HepG2 (cell line): ENCODE measurements around the gene FBH1. TPM values are rescaled to one million over a fixed set of nuclear protein-coding genes. Genes with fewer than 3 reads are reported as not detected.

ENCODE experiments used
- BRD4 ChIP-seq: sonication (generic); formaldehyde crosslinking; IDR thresholded peaks from 2 replicates; pipeline ENCODE4 v1.4.0; 2020; ENCODE audit warnings: missing genetic modification reagents
- CBX2 ChIP-seq, 2 experiments: fragments of 200-600 bp in 1 of 2; sonication (generic); formaldehyde crosslinking in 1 of 2; IDR thresholded peaks; 2 replicates each; pipeline versions ENCODE4 v1.7.0 to v1.8.1; 2018 to 2022; ENCODE audit warnings: low read depth in 2 of 2, low read length in 1 of 2, mild to moderate bottlenecking in 1 of 2, missing genetic modification reagents in 1 of 2
- DR1 ChIP-seq: sonication (generic); formaldehyde crosslinking; IDR thresholded peaks from 2 replicates; pipeline ENCODE4 v1.8.0; 2021; ENCODE audit warnings: mild to moderate bottlenecking, missing genetic modification reagents, inconsistent platforms
- KAT8 ChIP-seq: IDR thresholded peaks from 2 replicates; pipeline ENCODE4 v1.6.1; 2016; ENCODE audit warnings: missing genetic modification reagents, missing compliant biosample characterization
- MAZ ChIP-seq, 2 experiments: sonication (generic) in 1 of 2; formaldehyde crosslinking in 1 of 2; IDR thresholded peaks; 2 replicates each; pipeline versions ENCODE4 v1.5.0 to v1.6.1; 2012 to 2020; ENCODE audit warnings: low read depth in 2 of 2, mild to moderate bottlenecking in 2 of 2, borderline replicate concordance in 1 of 2, improper control_type of control experiment in 1 of 2, low read length in 1 of 2, missing genetic modification reagents in 1 of 2, moderate library complexity in 1 of 2
- NCOA1 ChIP-seq: sonication (generic); formaldehyde crosslinking; IDR thresholded peaks from 2 replicates; pipeline ENCODE4 v1.9.0; 2021; ENCODE audit warnings: missing genetic modification reagents
- PCBP2 ChIP-seq: fragments of 200-400 bp; formaldehyde crosslinking; optimal IDR thresholded peaks from 2 replicates; pipeline ENCODE3; 2018; ENCODE audit warnings: low read length, low read depth; ENCODE audit not compliant: poor library complexity, severe bottlenecking
- RFX1 ChIP-seq: fragments of 450-650 bp; IDR thresholded peaks from 2 replicates; pipeline ENCODE4 v1.6.1; 2017
- TBL1XR1 ChIP-seq: fragments of 150-350 bp; IDR thresholded peaks from 2 replicates; pipeline ENCODE4 v1.6.1; 2014; ENCODE audit warnings: borderline replicate concordance, low read length; ENCODE audit not compliant: partially characterized antibody
- ZNF251 ChIP-seq: sonication (generic); formaldehyde crosslinking; IDR thresholded peaks from 2 replicates; pipeline ENCODE4 v1.9.0; 2021; ENCODE audit warnings: mild to moderate bottlenecking, missing genetic modification reagents
- ZNF382 ChIP-seq: sonication (generic); formaldehyde crosslinking; IDR thresholded peaks from 2 replicates; pipeline ENCODE4 v1.5.0; 2020; ENCODE audit warnings: missing genetic modification reagents, mild to moderate bottlenecking, borderline replicate concordance
- ZNF615 ChIP-seq: sonication (generic); formaldehyde crosslinking; IDR thresholded peaks from 2 replicates; pipeline ENCODE4 v1.5.0; 2020; ENCODE audit warnings: mild to moderate bottlenecking, missing genetic modification reagents, borderline replicate concordance
- ZNF670 ChIP-seq: sonication (generic); formaldehyde crosslinking; IDR thresholded peaks from 2 replicates; pipeline ENCODE4 v1.8.0; 2022; ENCODE audit warnings: mild to moderate bottlenecking, missing genetic modification reagents, borderline replicate concordance
- ZNF768 ChIP-seq: sonication (generic); formaldehyde crosslinking; IDR thresholded peaks from 2 replicates; pipeline ENCODE4 v1.4.0; 2020; ENCODE audit warnings: missing genetic modification reagents
- polyA plus RNA-seq, 8 experiments: library from polyadenylated mRNA; depleted of rRNA in 3 of 8; stranded (reverse) in 7 of 8; unstranded in 1 of 8; fragments of >200 nt; fragmentation: Illumina TruSeq in 4 of 8; extraction: Trizol in 4 of 8; gene quantifications; 2 replicates each; pipeline versions ENCODE4 v1.2.1 to v1.2.3, GENCODE V29; 2011 to 2016; ENCODE audit warnings: low read depth in 4 of 8, missing spikeins in 1 of 8, mixed read lengths in 1 of 8; ENCODE audit not compliant: insufficient read depth in 1 of 8
- total RNA-seq, 5 experiments: library from RNA; depleted of rRNA; stranded (reverse); fragments of >200 nt; fragmentation: Illumina TruSeq; extraction: Trizol; gene quantifications; 2 replicates each; pipeline ENCODE4 v1.2.3, GENCODE V29; 2016; ENCODE audit warnings: low read depth in 1 of 5
- TF ChIP-seq, protein P1 (sequence below), 2 experiments: sonication (generic) in 1 of 2; formaldehyde crosslinking in 1 of 2; IDR thresholded peaks; 2 replicates each; pipeline versions ENCODE4 v1.4.0 to v1.6.1; 2018 to 2020; ENCODE audit warnings: missing genetic modification reagents in 2 of 2, borderline replicate concordance in 1 of 2, low read depth in 1 of 2, mild to moderate bottlenecking in 1 of 2, missing biosample characterization in 1 of 2
- TF ChIP-seq, protein P2 (sequence below): sonication (generic); formaldehyde crosslinking; IDR thresholded peaks from 2 replicates; pipeline ENCODE4 v1.4.0; 2020; ENCODE audit warnings: mild to moderate bottlenecking, missing genetic modification reagents
- TF ChIP-seq, protein P3 (sequence below): sonication (generic); formaldehyde crosslinking; conservative IDR thresholded peaks from 2 replicates; pipeline ENCODE4 v1.4.0; 2020; ENCODE audit warnings: mild to moderate bottlenecking, missing genetic modification reagents, moderate library complexity
- TF ChIP-seq, protein P4 (sequence below): sonication (generic); formaldehyde crosslinking; IDR thresholded peaks from 2 replicates; pipeline ENCODE4 v1.4.0; 2020; ENCODE audit warnings: mild to moderate bottlenecking, low read depth, missing genetic modification reagents

Gene FBH1
- total and polyA plus RNA-seq, 2 of the 13 experiments (the other 11 are each of a cell fraction or from before 2014, with no cell fraction given) = 48.8 to 60.3 TPM

DNA sequence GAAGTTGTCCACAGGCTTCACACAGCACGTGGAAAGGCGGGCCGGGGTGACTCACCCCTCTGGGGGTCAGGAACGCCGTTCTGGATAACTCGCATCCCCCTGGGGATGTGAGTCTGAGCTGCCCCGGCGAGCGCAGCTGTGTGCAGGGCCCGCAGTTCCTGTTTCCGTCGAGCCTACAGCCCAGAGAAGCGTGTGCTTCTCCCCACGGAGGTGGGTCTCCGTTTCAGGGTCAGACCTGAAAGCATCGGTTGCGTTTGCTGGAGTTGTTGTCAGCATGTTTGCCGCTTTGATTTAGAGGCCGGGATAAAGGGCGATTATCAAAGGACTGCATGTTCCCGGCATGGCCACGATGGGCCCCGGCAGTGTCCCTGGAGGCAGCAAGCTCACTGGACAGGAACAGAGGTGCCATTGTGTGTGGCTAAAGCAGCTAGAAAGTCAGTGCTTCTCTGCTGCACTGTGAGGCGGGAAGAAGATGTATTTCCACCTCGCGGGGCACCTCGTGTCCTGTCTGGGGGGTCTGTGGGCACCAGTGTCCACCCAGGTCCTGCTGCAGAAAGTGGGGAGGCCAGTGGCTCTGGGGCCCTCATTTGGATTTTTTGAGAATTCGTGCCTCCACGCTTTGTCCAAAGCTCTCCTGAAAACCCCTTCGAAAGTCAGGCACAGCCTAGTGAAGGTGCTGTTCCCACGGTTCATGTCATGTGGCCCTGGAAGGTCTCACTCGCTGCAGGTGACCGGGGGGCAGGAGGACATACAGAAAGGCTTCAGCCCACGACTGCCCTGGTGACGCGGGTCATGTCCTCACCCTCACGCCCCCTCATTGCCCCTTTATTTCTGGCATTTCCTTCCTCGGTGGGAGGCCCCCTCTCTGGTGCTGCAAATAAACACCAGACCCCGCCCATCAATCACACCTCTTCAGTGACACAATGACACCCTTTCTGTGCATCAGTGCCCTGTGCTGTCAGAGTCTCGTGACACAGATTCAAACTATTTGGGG lies 49.4 kb upstream of the FBH1 start (continued):
- TF ChIP-seq, protein P1, sequence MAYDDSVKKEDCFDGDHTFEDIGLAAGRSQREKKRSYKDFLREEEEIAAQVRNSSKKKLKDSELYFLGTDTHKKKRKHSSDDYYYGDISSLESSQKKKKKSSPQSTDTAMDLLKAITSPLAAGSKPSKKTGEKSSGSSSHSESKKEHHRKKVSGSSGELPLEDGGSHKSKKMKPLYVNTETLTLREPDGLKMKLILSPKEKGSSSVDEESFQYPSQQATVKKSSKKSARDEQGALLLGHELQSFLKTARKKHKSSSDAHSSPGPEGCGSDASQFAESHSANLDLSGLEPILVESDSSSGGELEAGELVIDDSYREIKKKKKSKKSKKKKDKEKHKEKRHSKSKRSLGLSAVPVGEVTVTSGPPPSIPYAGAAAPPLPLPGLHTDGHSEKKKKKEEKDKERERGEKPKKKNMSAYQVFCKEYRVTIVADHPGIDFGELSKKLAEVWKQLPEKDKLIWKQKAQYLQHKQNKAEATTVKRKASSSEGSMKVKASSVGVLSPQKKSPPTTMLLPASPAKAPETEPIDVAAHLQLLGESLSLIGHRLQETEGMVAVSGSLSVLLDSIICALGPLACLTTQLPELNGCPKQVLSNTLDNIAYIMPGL (CRISPR knock-in tag; IDR thresholded peaks at IDR 0.05; ENCODE audit: borderline replicate concordance in 1 of 2, low read depth in 1 of 2) = peak; percentile 47 to 57; a peak in 3 of 4 replicates
- no peak for TF ChIP-seq NCOA1
- TF ChIP-seq, protein P2, sequence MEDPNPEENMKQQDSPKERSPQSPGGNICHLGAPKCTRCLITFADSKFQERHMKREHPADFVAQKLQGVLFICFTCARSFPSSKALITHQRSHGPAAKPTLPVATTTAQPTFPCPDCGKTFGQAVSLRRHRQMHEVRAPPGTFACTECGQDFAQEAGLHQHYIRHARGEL = 0 out of 2 replicates have a peak, but pooled peaks have one; percentile 24
- no peak for TF ChIP-seq RFX1
- 0 out of 2 replicates have a peak, but pooled peaks have one; percentile 17 for TF ChIP-seq ZNF251 (CRISPR knock-in tag)
- TF ChIP-seq TBL1XR1 = no peak
- TF ChIP-seq, protein P3, sequence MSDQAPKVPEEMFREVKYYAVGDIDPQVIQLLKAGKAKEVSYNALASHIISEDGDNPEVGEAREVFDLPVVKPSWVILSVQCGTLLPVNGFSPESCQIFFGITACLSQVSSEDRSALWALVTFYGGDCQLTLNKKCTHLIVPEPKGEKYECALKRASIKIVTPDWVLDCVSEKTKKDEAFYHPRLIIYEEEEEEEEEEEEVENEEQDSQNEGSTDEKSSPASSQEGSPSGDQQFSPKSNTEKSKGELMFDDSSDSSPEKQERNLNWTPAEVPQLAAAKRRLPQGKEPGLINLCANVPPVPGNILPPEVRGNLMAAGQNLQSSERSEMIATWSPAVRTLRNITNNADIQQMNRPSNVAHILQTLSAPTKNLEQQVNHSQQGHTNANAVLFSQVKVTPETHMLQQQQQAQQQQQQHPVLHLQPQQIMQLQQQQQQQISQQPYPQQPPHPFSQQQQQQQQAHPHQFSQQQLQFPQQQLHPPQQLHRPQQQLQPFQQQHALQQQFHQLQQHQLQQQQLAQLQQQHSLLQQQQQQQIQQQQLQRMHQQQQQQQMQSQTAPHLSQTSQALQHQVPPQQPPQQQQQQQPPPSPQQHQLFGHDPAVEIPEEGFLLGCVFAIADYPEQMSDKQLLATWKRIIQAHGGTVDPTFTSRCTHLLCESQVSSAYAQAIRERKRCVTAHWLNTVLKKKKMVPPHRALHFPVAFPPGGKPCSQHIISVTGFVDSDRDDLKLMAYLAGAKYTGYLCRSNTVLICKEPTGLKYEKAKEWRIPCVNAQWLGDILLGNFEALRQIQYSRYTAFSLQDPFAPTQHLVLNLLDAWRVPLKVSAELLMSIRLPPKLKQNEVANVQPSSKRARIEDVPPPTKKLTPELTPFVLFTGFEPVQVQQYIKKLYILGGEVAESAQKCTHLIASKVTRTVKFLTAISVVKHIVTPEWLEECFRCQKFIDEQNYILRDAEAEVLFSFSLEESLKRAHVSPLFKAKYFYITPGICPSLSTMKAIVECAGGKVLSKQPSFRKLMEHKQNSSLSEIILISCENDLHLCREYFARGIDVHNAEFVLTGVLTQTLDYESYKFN (CRISPR knock-in tag) = peak; percentile 42; the same call in 1 of the 2 replicates
- TF ChIP-seq, protein P4, sequence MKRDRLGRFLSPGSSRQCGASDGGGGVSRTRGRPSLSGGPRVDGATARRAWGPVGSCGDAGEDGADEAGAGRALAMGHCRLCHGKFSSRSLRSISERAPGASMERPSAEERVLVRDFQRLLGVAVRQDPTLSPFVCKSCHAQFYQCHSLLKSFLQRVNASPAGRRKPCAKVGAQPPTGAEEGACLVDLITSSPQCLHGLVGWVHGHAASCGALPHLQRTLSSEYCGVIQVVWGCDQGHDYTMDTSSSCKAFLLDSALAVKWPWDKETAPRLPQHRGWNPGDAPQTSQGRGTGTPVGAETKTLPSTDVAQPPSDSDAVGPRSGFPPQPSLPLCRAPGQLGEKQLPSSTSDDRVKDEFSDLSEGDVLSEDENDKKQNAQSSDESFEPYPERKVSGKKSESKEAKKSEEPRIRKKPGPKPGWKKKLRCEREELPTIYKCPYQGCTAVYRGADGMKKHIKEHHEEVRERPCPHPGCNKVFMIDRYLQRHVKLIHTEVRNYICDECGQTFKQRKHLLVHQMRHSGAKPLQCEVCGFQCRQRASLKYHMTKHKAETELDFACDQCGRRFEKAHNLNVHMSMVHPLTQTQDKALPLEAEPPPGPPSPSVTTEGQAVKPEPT (CRISPR knock-in tag) = 0 out of 2 replicates have a peak, but pooled peaks have one; percentile 46
- no peak; the same call in 1 of the 2 replicates for TF ChIP-seq CBX2 (IDR thresholded peaks at IDR 0.05; ENCODE audit: low read depth, low read length)
- no peak for TF ChIP-seq CBX2 (CRISPR knock-in tag; IDR thresholded peaks at IDR 0.05; ENCODE audit: low read depth)
- TF ChIP-seq ZNF382 (CRISPR knock-in tag) = no peak
- TF ChIP-seq ZNF670 (CRISPR knock-in tag) = no peak
- no peak for TF ChIP-seq DR1 (CRISPR knock-in tag)
- TF ChIP-seq PCBP2 = no peak
- no peak for TF ChIP-seq MAZ (IDR thresholded peaks at IDR 0.05; ENCODE audit: borderline replicate concordance, low read depth, low read length)
- TF ChIP-seq MAZ (CRISPR knock-in tag; IDR thresholded peaks at IDR 0.05; ENCODE audit: low read depth) = no peak
- TF ChIP-seq BRD4 (CRISPR knock-in tag) = no peak
- TF ChIP-seq KAT8 (CRISPR knock-in tag) = peak; percentile 55; the same call in 1 of the 2 replicates
- no peak for TF ChIP-seq ZNF615
- TF ChIP-seq ZNF768 (CRISPR knock-in tag) = peak; percentile 39; the same call in 1 of the 2 replicates
